NCI-H2196 treated with DMSO at 0.1 percent for 48 hours (cell line): ENCODE measurements around the gene OCRL.

Experiments used
- DNase-seq: peaks from one replicate; lab custom pipeline; 2025; ENCODE audit not compliant: unreplicated experiment; lab: John Stamatoyannopoulos, UW

The OCRL gene

GRCh38 chrX:129540068-129540653 lies at the start of gene OCRL:
Gene OCRL, plus strand, starts transcription at chrX:129540259. Its CDS starts 181 bp downstream, at chrX:129540440.
- peak; percentile 33 for DNase-seq

- no peak for DNase-seq
Observed at GRCh38 chrX:129490330-129490729, 49.7 kb upstream of the OCRL start.

DNA sequence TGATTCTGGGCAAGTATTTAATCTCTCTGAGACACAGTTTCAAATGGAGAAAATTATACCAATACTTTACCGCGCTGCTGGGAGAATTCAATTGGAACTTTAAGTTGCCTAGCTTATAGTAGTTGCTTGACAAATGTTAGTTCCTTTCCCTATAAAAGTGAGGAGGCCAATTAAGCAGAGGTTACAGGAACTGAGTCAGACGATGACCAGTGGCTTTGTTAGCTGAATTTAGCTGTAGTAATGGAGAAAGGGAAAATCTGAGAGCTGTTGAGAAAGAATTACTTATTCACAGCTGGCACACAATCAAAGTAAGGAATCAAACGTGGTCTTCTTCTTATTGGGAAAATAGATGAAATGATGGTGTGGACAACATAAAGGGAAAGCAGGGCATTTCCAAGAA lies 46.4 kb upstream of the OCRL start:
- no peak for DNase-seq

- DNase-seq, result no peak
Observed at GRCh38 chrX:129494887-129495286, 45.2 kb upstream of the OCRL start.

DNA sequence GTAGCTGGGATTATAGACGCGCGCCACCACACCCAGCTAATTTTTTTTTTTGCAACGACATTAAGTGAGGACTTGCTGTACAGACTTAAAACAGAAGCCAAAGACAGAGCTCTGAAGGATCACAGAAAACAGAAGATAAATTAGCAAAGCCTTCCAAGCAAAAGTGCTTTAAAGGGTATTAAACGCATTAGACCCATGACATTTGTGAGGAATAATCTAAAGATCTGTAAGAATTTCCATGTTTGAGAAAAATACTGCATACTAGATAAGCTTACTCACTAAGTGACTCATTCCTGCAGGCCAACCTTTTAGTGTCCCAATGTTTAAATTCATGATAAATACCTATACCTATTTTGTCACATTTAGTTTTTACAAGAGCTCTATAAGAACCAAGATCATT lies 44.2 kb upstream of the OCRL start:
- DNase-seq, result no peak

GRCh38 chrX:129496625-129497024 lies 43.4 kb upstream of the OCRL start:
- no peak for DNase-seq

DNA sequence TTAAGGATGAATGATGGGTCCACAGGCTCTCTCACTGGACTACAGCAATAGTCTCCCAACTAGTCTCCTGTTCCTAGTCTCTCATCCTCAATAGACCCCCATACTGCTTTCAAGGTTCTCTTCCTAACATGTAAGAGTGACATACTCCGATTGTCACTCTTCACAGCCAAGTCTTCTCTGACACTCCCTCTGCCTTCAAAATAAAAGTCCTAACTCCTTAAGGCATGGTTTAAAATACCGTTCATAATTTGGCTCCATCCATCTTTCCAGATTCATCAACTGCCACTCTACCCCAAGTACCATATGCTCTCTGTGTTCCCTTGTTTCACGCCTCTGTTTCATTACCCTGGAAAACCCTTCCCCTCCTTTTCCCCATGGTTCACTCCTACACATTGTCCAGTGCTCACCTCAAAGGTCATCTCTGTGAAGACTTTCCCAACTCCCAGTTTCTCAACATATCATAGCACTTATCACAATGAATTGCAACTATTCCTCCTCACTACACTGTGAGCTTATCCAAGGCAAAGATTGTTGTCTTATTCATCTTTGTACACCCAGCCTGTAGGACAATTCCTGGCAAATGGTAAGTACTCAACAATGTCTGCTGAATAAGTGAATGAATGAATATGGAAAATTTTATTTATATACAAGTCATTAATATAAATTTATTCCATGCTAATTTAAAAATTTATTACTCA lies 42.8 kb upstream of the OCRL start:
- DNase-seq, result no peak

DNA sequence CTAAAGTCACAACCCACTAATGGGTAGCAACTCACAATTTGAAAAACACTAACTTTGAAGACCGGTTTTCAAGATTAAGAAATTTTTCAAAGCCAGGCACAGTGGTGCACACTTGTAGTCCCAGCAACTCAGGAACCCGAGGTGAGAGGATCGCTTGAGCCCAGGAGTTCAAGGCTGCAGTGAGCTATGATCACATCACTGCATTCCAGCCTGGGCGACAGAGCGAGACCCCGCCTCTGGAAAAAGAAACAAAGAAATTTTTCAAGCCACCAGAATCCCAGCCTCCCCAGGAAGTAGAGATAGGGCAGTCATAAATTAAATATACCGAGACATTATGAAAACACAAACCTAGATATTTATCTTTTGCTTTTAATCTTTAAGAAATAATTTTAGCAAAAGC lies 29.7 kb upstream of the OCRL start:
- DNase-seq, result no peak

- no peak for DNase-seq
Observed at GRCh38 chrX:129511689-129512088, 28.4 kb upstream of the OCRL start.

DNA sequence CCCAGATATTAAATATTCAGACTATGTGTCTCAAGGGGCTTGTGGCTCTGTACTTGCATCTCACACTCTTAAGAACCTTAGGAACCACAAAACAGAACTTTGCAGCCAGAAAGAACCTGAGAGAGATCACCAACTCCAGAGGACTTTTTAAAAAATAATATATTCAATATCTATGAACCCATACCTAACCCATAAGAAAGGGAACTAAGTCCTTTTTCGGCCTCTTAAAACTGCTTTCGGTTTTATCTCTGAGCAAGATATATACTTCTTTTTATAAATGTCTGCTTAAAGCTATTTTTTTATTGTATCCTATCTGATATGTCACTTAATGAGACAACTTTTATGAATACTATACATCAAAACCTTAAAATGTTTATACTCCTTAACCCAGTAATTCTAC lies 27.6 kb upstream of the OCRL start:
- no peak for DNase-seq

GRCh38 chrX:129516402-129516801 lies 23.7 kb upstream of the OCRL start:
- DNase-seq, result no peak

- no peak for DNase-seq
Observed at GRCh38 chrX:129520151-129520550, 19.9 kb upstream of the OCRL start.

GRCh38 chrX:129522184-129523078 lies 17.6 kb upstream of the OCRL start:
- peak; percentile 9 for DNase-seq

- DNase-seq, result no peak
Observed at GRCh38 chrX:129523079-129523911, 16.8 kb upstream of the OCRL start, which contains the start of gene SMARCA1. Gene SMARCA1, minus strand, starts transcription at chrX:129523490. Its CDS starts 120 bp downstream, at chrX:129523370.

GRCh38 chrX:129524250-129524850 lies 15.7 kb upstream of the OCRL start:
- DNase-seq, result no peak

DNA sequence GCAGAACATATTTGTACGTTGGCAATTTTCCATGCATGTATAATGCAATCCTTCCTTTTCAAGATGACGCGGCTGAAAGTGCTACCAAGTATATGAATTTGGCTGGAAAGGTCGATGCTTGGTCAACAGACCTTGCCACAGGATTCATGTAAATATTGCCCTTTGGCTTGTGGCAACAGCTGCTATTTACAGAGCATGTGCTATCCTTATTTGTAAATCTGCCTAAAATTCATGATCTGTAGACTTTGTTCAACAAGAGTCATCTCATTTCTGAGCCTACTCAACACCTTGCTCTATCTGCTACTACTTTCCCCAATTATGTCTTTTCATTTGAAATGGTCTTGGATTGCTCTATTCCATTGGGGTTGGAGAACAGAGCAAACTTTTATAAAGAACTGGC lies 14.9 kb upstream of the OCRL start:
- DNase-seq, result peak; percentile 28

DNA sequence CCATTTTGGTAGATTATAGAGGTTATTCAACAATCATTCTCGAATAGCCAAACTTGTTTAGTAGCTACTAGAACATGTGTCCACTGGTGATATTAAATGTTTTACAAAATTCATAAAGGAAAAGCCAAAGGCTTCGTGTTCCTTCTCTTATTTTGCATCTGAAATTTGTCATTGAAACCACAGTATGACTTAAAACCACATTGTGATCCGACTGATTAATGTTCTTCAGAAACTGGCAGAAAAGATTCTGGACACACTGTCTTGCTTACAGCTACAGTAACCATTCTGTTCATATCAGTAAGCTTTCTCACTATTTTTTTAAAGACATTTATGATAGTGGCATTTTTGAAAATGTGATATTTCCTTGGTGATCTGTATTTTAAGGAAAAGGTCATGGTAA lies 14.2 kb upstream of the OCRL start:
- no peak for DNase-seq

- DNase-seq, result peak; percentile 9
Observed at GRCh38 chrX:129529685-129530281, 10.3 kb upstream of the OCRL start.

- no peak for DNase-seq
Observed at GRCh38 chrX:129530410-129530809, 9.6 kb upstream of the OCRL start.

DNA sequence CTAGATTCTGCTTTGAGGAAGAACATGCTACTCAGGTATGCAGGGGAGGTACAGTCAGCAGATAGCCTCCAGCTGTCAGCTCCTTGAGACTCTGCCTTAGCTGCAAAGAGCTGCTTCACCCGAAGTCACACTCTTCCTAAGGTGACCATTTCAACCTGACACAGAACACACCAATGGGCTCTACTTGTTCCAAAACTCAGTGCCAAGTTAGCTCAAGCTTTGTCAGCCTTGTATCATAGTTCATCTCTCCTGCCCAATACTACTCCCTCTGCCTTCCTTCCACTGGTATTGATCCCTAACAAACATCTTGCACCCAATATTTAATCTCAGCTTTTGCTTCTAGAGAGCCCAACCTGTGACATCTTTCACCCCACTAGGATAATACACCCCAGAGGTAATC lies 8.9 kb upstream of the OCRL start:
- no peak for DNase-seq
